NCI-H2196 treated with DMSO at 0.1 percent for 48 hours (cell line): ENCODE data around the gene NUCB2.

ENCODE experiments used
- DNase-seq: peaks from one replicate; lab custom pipeline; 2025; ENCODE audit not compliant: unreplicated experiment; lab: John Stamatoyannopoulos, UW

NUCB2 gene

GRCh38 chr11:17331669-17332068 lies 55.1 kb downstream of the NUCB2 start:
- DNase-seq: no peak

DNA sequence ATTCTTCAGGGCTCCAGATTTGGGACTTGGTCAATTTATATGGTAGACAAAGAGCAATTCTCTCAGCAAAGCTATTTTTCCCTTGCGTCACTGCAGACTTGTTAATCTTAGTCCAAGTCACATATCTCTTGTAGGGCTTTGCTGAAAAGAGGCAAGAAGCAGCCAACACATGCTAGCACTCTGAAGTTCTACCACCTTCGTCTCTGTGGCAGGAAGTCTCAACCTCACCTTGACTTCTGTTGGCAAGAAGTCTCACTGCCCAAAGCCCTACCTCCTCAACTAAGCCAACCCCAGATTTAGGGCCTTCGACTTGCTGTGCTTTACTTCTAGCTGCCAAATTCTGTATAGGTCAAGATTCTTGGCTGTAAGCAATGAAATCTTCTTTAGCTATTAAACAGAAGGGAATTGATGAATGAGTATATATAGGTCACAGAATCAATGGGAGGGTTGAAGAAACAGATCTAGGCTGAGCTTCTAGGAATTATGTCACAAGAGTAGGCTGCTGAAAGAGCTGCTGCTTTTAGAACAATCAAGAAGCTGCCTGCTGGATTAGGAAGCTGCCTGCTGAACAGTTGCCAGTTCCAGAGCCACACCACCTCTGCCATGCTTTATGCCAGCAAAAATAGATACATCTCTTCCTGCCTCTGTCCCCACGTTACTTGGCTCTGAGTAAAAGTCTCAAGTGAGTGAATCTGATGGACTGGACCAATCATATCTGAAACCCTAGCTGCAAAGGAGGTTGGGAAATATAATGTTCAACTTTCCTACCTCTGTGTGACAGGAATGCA lies 57.5 kb downstream of the NUCB2 start:
- no peak for DNase-seq

GRCh38 chr11:17343257-17343656 lies 66.7 kb downstream of the NUCB2 start:
- DNase-seq: no peak

DNA sequence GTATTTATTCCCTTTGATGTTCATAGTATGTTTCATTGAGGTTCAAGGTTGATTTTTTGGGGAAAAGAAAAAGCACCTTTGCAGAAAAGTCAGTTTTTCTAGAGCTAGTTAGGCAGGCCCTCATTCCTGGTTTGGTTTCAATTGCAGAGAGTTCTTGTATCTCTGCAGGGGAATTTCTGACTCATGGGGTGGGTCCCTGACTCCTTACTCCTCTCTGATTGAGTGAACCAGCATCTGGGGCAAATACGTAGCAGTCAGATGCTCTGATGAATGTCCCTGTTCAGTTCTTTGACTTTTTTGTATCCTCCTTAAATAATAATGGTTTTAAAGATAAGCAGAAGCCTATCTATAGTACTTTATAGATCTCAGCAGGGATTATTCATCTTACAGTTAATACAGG lies 67.4 kb downstream of the NUCB2 start:
- DNase-seq: no peak

GRCh38 chr11:17347676-17348075 lies 71.1 kb downstream of the NUCB2 start:
- DNase-seq: no peak

DNA sequence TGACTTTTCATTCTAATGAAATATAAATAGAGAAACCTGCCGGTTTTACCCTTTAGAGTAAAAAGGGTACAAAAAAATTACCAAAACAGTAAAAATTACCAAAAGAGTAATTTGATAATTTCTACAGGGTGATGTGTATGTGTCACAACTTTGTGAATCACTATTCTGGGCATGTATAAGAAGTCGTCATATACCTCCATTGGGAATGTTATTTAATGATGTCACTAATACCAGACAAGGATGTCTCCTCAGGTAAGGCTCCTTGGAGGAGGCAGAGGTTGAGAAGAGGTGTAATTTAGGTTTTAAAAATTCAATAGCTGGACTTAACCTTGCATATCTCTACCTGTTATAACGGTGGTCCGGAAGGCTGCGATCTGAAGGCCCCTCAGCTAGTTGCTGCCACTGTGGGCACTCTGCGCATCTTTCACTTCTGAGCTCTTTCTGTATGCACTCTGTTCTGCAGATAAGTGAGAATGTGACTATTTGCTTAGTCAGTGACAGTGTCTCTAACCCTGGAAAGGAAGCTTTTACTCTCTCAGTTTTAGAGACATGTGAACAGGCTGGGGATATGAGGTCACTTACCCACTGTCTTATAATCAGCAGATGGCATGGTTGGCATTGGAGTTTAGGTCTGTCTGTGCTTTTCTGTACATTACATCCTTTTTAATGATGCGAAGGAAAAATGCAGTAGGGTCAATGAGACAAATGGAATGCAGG lies 74.1 kb downstream of the NUCB2 start:
- DNase-seq: no peak

DNA sequence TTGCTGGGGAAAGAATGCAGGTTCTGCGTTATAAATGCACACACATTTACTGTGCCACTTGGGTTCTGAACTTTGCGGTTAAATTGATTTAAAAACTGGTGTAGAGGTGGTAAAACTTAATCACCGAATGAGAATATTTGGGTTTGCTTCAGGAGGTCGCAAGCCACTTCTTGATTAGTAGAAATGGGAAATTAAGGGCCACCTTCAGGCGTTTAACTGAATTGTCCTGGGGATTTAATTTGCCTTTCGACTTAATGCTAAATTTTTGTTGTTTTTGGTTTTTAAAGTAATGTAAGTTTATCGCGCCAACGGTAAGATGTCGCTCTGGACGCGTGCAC lies 74.6 kb downstream of the NUCB2 start:
- DNase-seq: no peak

- DNase-seq: no peak
Measured at GRCh38 chr11:17351510-17352176, 75.1 kb downstream of the NUCB2 start, which contains the start of gene NCR3LG1. TSS of gene NCR3LG1 (plus strand) at chr11:17351800. CDS start at chr11:17351970, 170 bp downstream.

GRCh38 chr11:17352950-17353820 lies 76.6 kb downstream of the NUCB2 start:
- DNase-seq: peak; percentile 30

DNA sequence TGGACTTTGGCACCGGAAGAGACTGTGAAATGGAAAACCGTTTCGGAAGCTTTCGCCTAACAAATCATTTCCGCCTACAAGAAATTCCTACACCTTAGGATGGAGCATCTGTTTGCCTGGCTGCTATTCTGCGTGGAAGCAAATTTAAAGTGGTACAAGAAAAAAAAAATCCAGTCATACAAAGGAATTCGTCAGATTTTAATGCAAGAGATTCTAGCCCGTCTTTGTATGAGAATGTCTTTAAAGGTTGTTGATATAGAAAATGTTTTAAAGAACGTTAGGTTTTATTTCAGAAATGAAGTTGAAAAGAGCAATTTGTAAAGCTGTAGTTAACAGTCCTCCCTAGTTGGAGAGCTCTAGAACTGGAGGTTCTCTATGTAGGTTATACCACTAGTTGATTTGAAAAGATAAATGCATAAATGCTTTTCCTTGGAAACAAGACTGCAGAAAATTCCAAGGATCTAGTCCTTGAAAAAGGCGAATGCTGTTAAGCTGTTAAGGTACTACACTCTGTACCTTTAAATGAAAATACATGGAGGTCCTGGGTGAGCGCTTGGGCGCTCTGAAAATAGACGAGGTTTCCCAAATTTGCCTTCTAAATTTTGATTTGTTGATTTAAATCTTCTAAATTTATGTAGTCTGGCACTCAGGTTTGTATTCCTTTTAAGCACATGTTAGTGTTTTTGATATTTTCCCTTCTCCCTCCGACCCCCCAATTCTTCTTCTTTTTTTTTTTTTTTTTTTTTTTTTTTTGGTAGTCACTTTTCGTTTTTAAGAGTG lies 77.5 kb downstream of the NUCB2 start:
- DNase-seq: no peak

DNA sequence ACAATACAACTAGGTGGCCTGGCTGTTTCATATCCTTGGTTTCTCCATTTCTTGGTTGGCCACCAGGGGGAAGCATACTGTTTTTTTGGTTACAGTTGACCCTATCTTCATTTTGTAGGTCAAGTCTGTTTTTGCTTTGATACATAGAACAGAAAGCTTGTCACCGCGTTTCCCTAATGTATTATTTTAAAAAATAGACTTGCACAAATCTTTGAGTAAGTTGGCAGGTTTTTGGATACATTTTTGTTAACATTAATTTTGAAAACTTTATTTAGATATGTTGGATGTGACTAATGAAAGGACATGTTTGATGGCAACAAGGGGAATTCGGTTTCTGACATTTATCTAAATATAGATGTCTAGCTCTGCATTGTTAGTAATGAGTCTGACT lies 78.1 kb downstream of the NUCB2 start:
- peak; percentile 42 for DNase-seq

GRCh38 chr11:17366495-17366894 lies 90.0 kb downstream of the NUCB2 start:
- DNase-seq: no peak

- DNase-seq: no peak
Measured at GRCh38 chr11:17368551-17368950, 92.0 kb downstream of the NUCB2 start.

GRCh38 chr11:17369094-17369493 lies 92.6 kb downstream of the NUCB2 start:
- DNase-seq: no peak

GRCh38 chr11:17369684-17370243 lies 93.2 kb downstream of the NUCB2 start:
- no peak for DNase-seq

- no peak for DNase-seq
Measured at GRCh38 chr11:17371614-17372013, 95.1 kb downstream of the NUCB2 start.

- DNase-seq: no peak
Measured at GRCh38 chr11:17375547-17375946, 99.0 kb downstream of the NUCB2 start.

DNA sequence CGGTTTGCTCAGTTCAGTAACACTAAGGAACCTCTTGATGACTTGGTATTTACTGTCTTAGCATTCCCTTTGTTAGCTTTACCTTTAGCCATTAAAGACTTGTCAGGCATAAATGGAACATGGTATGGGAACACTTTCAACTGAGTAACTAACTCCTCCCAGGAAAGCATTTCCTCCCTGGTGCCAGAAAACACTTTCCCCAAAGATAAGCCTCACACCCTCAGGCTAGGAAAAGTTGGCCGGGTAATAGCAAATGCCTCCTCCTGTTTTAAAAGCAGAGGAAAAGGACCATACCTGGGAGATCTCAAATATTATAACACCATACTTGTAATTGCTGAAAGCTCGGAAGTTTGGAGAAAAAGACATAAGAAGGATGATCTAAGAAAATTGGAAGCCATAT lies 100.0 kb downstream of the NUCB2 start:
- DNase-seq: no peak

GRCh38 chr11:17378655-17379054 lies 102.1 kb downstream of the NUCB2 start:
- no peak for DNase-seq
